Stomach (tissue), 4 donors: ENCODE results near the gene HOMER1.

Experiments used
- EP300 ChIP-seq: sonication (generic); formaldehyde crosslinking; IDR thresholded peaks from one replicate; pipeline ENCODE4 v1.6.1; 2017; ENCODE audit warnings: antibody characterized with exemption
- POLR2A ChIP-seq, 4 donors: fragments of 450-650 bp; IDR thresholded peaks; one replicate each; pipeline ENCODE4 v1.6.1; 2016; ENCODE audit warnings: antibody characterized with exemption in 4 of 4, control low read depth in 2 of 4, mild to moderate bottlenecking in 1 of 4, moderate library complexity in 1 of 4
- POLR2AphosphoS5 ChIP-seq, 3 donors: sonication (generic); formaldehyde crosslinking; IDR thresholded peaks; one replicate each; pipeline ENCODE4 v1.6.1; 2016; ENCODE audit warnings: antibody characterized with exemption in 3 of 3
- TF ChIP-seq, protein P1 (sequence below), 7 experiments: fragments of 450-650 bp in 4 of 7; fragments of 200-600 bp in 3 of 7; sonication (generic) in 3 of 7; IDR thresholded peaks; one replicate each; pipeline ENCODE4 v1.5.1; 2016 to 2019; ENCODE audit warnings: antibody characterized with exemption in 7 of 7, control low read depth in 2 of 7, mild to moderate bottlenecking in 1 of 7

DNA sequence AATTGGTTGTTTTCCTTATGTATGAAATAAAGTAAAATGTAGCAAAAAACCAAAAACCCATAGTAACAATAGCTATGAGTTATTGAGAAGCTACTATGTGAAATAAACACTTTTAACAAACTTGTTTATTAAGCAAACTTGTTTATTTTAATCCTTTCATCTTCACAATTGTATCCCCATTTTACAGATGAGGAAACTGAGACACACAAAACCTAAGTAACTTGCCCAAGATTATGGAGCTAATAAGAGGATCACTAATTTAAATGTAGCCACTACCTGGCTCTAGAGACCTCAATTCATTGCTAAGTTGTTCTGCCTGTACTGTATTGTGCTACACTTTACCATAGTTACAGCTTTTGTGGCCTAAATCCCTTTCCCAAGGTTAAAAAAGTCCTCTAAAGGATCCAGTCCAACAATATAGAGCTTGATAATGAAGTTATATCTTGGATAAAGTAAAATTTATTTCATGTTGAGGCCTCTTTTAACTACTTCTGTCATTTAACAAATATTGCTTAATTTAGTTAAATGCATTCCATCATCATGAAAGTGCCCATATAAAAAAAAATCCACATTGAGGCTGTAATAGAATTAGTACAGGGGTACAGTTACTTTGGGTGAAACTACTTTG, 22.1 kb downstream of the HOMER1 start:
- TF ChIP-seq POLR2A (IDR thresholded peaks at IDR 0.05) (no peak), POLR2AphosphoS5 (IDR thresholded peaks at IDR 0.05) (no peak), EP300 (no peak)
- TF ChIP-seq, protein P1, sequence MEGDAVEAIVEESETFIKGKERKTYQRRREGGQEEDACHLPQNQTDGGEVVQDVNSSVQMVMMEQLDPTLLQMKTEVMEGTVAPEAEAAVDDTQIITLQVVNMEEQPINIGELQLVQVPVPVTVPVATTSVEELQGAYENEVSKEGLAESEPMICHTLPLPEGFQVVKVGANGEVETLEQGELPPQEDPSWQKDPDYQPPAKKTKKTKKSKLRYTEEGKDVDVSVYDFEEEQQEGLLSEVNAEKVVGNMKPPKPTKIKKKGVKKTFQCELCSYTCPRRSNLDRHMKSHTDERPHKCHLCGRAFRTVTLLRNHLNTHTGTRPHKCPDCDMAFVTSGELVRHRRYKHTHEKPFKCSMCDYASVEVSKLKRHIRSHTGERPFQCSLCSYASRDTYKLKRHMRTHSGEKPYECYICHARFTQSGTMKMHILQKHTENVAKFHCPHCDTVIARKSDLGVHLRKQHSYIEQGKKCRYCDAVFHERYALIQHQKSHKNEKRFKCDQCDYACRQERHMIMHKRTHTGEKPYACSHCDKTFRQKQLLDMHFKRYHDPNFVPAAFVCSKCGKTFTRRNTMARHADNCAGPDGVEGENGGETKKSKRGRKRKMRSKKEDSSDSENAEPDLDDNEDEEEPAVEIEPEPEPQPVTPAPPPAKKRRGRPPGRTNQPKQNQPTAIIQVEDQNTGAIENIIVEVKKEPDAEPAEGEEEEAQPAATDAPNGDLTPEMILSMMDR (IDR thresholded peaks at IDR 0.05) = no peak
